Stomach (tissue), 9 donors: ENCODE measurements around the gene RUNX1. TPM values are rescaled to one million over a fixed set of nuclear protein-coding genes. Genes with fewer than 3 reads are reported as not detected.

Experiments used
- DNase-seq, 2 donors: peaks; one replicate each; pipeline versions ENCODE4 v3.0.0 to v3.0.0-alpha.2; 2013 to 2019
- H3K27ac ChIP-seq, 5 donors: fragments of 200-600 bp in 4 of 5; sonication (generic) in 4 of 5; one replicate each; pipeline ENCODE4 v1.5.1; 2013 to 2019; ENCODE audit warnings: mild to moderate bottlenecking in 1 of 5, moderate library complexity in 1 of 5
- H3K27me3 ChIP-seq, 3 donors: fragments of 200-600 bp; sonication (generic); one replicate each; pipeline ENCODE4 v1.5.1; 2017 to 2019; ENCODE audit warnings: mixed run types in 1 of 3
- H3K36me3 ChIP-seq, 4 donors: fragments of 200-600 bp; sonication (generic); 1 replicate in 3 of 4; 2 replicates in 1 of 4; pipeline ENCODE4 v1.5.1; 2016 to 2019
- H3K4me1 ChIP-seq, 4 donors: fragments of 200-600 bp; sonication (generic); one replicate each; pipeline ENCODE4 v1.5.1; 2016 to 2019
- H3K4me3 ChIP-seq, 4 donors: fragments of 200-600 bp; sonication (generic) in 3 of 4; one replicate each; pipeline ENCODE4 v1.5.1; 2016 to 2019; ENCODE audit warnings: mild to moderate bottlenecking in 1 of 4
- H3K9me3 ChIP-seq, 4 donors: fragments of 200-600 bp; sonication (generic); one replicate each; pipeline ENCODE4 v1.5.1; 2016 to 2019
- CTCF ChIP-seq, 7 experiments: fragments of 450-650 bp in 4 of 7; fragments of 200-600 bp in 3 of 7; sonication (generic) in 3 of 7; IDR thresholded peaks; one replicate each; pipeline ENCODE4 v1.5.1; 2016 to 2019; ENCODE audit warnings: antibody characterized with exemption in 7 of 7, control low read depth in 2 of 7, mild to moderate bottlenecking in 1 of 7
- EP300 ChIP-seq: sonication (generic); formaldehyde crosslinking; IDR thresholded peaks from one replicate; pipeline ENCODE4 v1.6.1; 2017; ENCODE audit warnings: antibody characterized with exemption
- POLR2A ChIP-seq, 4 donors: fragments of 450-650 bp; IDR thresholded peaks; one replicate each; pipeline ENCODE4 v1.6.1; 2016; ENCODE audit warnings: antibody characterized with exemption in 4 of 4, control low read depth in 2 of 4, mild to moderate bottlenecking in 1 of 4, moderate library complexity in 1 of 4
- POLR2AphosphoS5 ChIP-seq, 3 donors: sonication (generic); formaldehyde crosslinking; IDR thresholded peaks; one replicate each; pipeline ENCODE4 v1.6.1; 2016; ENCODE audit warnings: antibody characterized with exemption in 3 of 3
- WGBS, 5 donors: extraction: QIAGEN DNeasy Blood & Tissue Kit in 3 of 5; methylation state at CpG; one replicate each; pipeline versions ENCODE4 v1.1.5 to v1.1.7; 2013 to 2018; 5-methylcytosine and 5-hydroxymethylcytosine counted together
- intact Hi-C: fragments of 100-400 bp; cut with DNase I; formaldehyde crosslinking; loops from one replicate; pipeline ENCODE4 v1.15.1; 2023; ENCODE audit warnings: low total_unique reads
- polyA plus RNA-seq, 3 donors: library from polyadenylated mRNA; stranded (reverse); fragments of 200-250 nt; gene quantifications; one replicate each; pipeline ENCODE4 v1.2.3, GENCODE V29; 2013
- total RNA-seq, 5 donors: library from RNA; depleted of rRNA; stranded (reverse); fragments of >200 nt; gene quantifications; one replicate each; pipeline versions ENCODE4 v1.1.0 to v1.2.3, GENCODE V29; 2014 to 2016
- donor health status: healthy with polysubstance abuse.
- donor health status: Bipolar disorder and iron deficiency.
- donor health status: healthy.

RUNX1 gene
- total and polyA plus RNA-seq, 8 donors: 8.0 to 213 (median 40.0) TPM

GRCh38 chr21:34790341-34790740, 258.8 kb downstream of the RUNX1 start:
- H3K4me3 ChIP-seq: no peak overlapping the region
- no peaks in the 10 kb centered on the region for H3K27me3 ChIP-seq
- H3K4me1 ChIP-seq: peaks cover 9 to 39% (median 17%) of the 10 kb centered on the region in 4 donors
- no peaks in the 10 kb centered on the region for H3K9me3 ChIP-seq
- H3K27ac ChIP-seq: no peak overlapping the region
- intact Hi-C loops: no loop called here
- TF ChIP-seq CTCF (IDR thresholded peaks at IDR 0.05) (no peak), EP300 (no peak), POLR2A (IDR thresholded peaks at IDR 0.05) (no peak), POLR2AphosphoS5 (IDR thresholded peaks at IDR 0.05) (no peak)
- DNase-seq: no peak
- WGBS, 5 donors: 78 to 87% (median 79%) methylated on average over 6 of the region's 6 CpGs
- peaks cover 8 to 36% (median 19%) of the 10 kb centered on the region in 4 donors for H3K36me3 ChIP-seq

- no peak for TF ChIP-seq CTCF (IDR thresholded peaks at IDR 0.05)
- no peak for TF ChIP-seq EP300
- TF ChIP-seq POLR2A (IDR thresholded peaks at IDR 0.05): no peak
- DNase-seq: no peak
- WGBS, 5 donors: 73 to 85% (median 82%) methylated on average over 1 of the region's 1 CpG
- Histone ChIP-seq H3K27ac (no peak overlapping the region), H3K36me3 (peaks cover 8 to 28% (median 15%) of the 10 kb centered on the region in 4 donors), H3K4me3 (no peak overlapping the region), H3K27me3 (no peaks in the 10 kb centered on the region), H3K4me1 (peaks cover 0 to 24% (median 7%) of the 10 kb centered on the region in 4 donors), H3K9me3 (no peaks in the 10 kb centered on the region)
- intact Hi-C loops: no loop called here
These were observed 260.2 kb downstream of the RUNX1 start for GRCh38 chr21:34788879-34789278.

GRCh38 chr21:34783815-34784214, 265.3 kb downstream of the RUNX1 start:
- Histone ChIP-seq H3K4me1 (peaks cover 0 to 2% (median 0%) of the 10 kb centered on the region in 4 donors), H3K27me3 (no peaks in the 10 kb centered on the region), H3K27ac (no peak overlapping the region), H3K4me3 (no peak overlapping the region), H3K9me3 (no peaks in the 10 kb centered on the region), H3K36me3 (no peaks in the 10 kb centered on the region)
- no peak for DNase-seq
- intact Hi-C loops: no loop called here
- TF ChIP-seq POLR2A (IDR thresholded peaks at IDR 0.05): no peak
- TF ChIP-seq CTCF (IDR thresholded peaks at IDR 0.05): no peak
- TF ChIP-seq POLR2AphosphoS5 (IDR thresholded peaks at IDR 0.05): no peak
- no peak for TF ChIP-seq EP300
- 89 to 99% (median 94%) methylated on average over 2 of the region's 2 CpGs for WGBS, 5 donors

GRCh38 chr21:34782506-34783360, 266.4 kb downstream of the RUNX1 start:
- intact Hi-C loops: no loop called here
- TF ChIP-seq EP300: no peak
- TF ChIP-seq POLR2A (IDR thresholded peaks at IDR 0.05): no peak
- no peak for TF ChIP-seq CTCF (IDR thresholded peaks at IDR 0.05)
- no peak for TF ChIP-seq POLR2AphosphoS5 (IDR thresholded peaks at IDR 0.05)

More at GRCh38 chr21:34782506-34783360, 266.4 kb downstream of the RUNX1 start:
- WGBS, 5 donors: 81 to 91% (median 86%) methylated on average over 11 of the region's 11 CpGs
- Histone ChIP-seq H3K27me3 (no peaks in the 10 kb centered on the region), H3K36me3 (no peaks in the 10 kb centered on the region), H3K27ac (no peak overlapping the region), H3K4me1 (no peaks in the 10 kb centered on the region), H3K4me3 (no peak overlapping the region), H3K9me3 (no peaks in the 10 kb centered on the region)
- no peak for DNase-seq
